ENCODE data around the gene VN1R5. TPM values are rescaled to one million over a fixed set of nuclear protein-coding genes. Genes with fewer than 3 reads are reported as not detected.

The VN1R5 gene
- total RNA-seq, 1 donor from 2014 or later, result not detected

DNA sequence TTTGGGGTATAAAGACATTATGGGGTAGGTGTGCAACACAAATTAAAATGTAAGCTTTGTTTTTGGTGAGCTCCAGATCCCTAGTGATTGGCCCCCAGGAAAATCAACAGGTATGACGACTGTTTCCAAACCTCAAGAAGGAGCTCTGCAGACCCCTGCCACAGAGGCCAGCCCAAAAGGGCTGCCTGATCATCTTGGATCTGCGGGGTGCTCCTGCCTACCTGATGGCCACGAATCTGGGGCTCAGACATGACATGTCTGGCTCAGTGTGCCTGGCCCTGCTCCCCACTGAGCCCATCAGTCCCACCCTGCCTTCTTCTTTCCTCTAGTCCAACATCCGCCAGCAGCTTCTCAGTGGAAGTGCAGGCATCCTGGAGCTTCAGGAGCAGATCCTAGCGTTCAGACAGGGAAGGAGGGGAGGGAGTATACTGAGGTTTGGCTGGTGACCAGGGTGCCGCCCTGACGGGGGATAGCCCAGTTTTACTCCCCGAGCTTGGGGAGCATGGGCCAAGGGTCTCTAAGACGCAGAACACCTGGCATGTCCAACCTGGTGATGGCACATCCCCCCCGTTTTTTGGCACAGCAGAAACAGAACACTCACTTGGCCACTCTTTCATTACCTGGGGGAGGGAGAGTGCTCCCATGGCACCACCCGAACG, 44.0 kb downstream of the VN1R5 start:
- no peak for DNase-seq
- Mint-ChIP-seq H3K9me3 (ENCODE audit: unreplicated experiment) (peaks cover 11% of the 10 kb centered on the region), H3K36me3 (ENCODE audit: unreplicated experiment) (peaks cover 30% of the 10 kb centered on the region), H3K27ac (ENCODE audit: unreplicated experiment) (no peak overlapping the region), H3K4me1 (ENCODE audit: low read depth, unreplicated experiment) (peaks cover 9% of the 10 kb centered on the region), H3K4me3 (ENCODE audit: unreplicated experiment) (no peak overlapping the region), H3K27me3 (ENCODE audit: unreplicated experiment) (peaks cover 3% of the 10 kb centered on the region)
- TF ChIP-seq, protein P1, sequence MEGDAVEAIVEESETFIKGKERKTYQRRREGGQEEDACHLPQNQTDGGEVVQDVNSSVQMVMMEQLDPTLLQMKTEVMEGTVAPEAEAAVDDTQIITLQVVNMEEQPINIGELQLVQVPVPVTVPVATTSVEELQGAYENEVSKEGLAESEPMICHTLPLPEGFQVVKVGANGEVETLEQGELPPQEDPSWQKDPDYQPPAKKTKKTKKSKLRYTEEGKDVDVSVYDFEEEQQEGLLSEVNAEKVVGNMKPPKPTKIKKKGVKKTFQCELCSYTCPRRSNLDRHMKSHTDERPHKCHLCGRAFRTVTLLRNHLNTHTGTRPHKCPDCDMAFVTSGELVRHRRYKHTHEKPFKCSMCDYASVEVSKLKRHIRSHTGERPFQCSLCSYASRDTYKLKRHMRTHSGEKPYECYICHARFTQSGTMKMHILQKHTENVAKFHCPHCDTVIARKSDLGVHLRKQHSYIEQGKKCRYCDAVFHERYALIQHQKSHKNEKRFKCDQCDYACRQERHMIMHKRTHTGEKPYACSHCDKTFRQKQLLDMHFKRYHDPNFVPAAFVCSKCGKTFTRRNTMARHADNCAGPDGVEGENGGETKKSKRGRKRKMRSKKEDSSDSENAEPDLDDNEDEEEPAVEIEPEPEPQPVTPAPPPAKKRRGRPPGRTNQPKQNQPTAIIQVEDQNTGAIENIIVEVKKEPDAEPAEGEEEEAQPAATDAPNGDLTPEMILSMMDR (IDR thresholded peaks at IDR 0.05; ENCODE audit: partially characterized antibody, unreplicated experiment), result no peak

- H3K27ac Mint-ChIP-seq (ENCODE audit: unreplicated experiment), result no peak overlapping the region
- H3K9me3 Mint-ChIP-seq (ENCODE audit: unreplicated experiment), result peaks cover 9% of the 10 kb centered on the region
- H3K4me3 Mint-ChIP-seq (ENCODE audit: unreplicated experiment), result no peak overlapping the region
Observed at GRCh38 chr1:247300491-247301175, 44.8 kb downstream of the VN1R5 start.

DNA sequence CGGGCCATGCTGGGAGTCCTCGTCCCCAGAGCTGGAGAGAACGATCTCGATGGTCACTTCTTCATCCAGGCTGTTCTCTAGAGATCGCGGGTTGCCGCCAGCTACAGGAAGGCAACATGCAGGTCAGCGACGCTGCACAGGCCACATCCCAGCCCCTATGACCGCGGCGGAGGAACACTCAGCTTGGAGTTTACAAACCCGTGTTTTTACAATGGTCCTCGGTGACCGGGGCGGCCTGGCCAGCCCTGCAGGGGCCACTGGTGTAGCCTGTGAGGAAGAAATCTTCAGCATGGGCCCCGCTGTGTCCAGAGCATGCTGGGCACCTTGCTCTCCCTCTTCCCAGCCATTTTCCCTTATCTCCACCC, 45.3 kb downstream of the VN1R5 start:
- TF ChIP-seq, protein P1 (IDR thresholded peaks at IDR 0.05; ENCODE audit: partially characterized antibody, unreplicated experiment), result no peak
- Mint-ChIP-seq H3K27me3 (ENCODE audit: unreplicated experiment) (peaks cover 3% of the 10 kb centered on the region), H3K9me3 (ENCODE audit: unreplicated experiment) (peaks cover 9% of the 10 kb centered on the region), H3K27ac (ENCODE audit: unreplicated experiment) (no peak overlapping the region), H3K4me3 (ENCODE audit: unreplicated experiment) (no peak overlapping the region), H3K36me3 (ENCODE audit: unreplicated experiment) (peaks cover 30% of the 10 kb centered on the region), H3K4me1 (ENCODE audit: low read depth, unreplicated experiment) (peaks cover 9% of the 10 kb centered on the region)
- no peak for DNase-seq

More at GRCh38 chr1:247300491-247301175, 44.8 kb downstream of the VN1R5 start:
- peaks cover 3% of the 10 kb centered on the region for H3K27me3 Mint-ChIP-seq (ENCODE audit: unreplicated experiment)
- DNase-seq, result no peak
- H3K4me1 Mint-ChIP-seq (ENCODE audit: low read depth, unreplicated experiment), result peaks cover 9% of the 10 kb centered on the region
- TF ChIP-seq, protein P1 (IDR thresholded peaks at IDR 0.05; ENCODE audit: partially characterized antibody, unreplicated experiment), result no peak
- H3K36me3 Mint-ChIP-seq (ENCODE audit: unreplicated experiment), result peaks cover 30% of the 10 kb centered on the region

GRCh38 chr1:247303216-247303615, 47.3 kb downstream of the VN1R5 start:
- DNase-seq, result no peak
- Mint-ChIP-seq H3K27me3 (ENCODE audit: unreplicated experiment) (peaks cover 3% of the 10 kb centered on the region), H3K36me3 (ENCODE audit: unreplicated experiment) (peaks cover 30% of the 10 kb centered on the region), H3K27ac (ENCODE audit: unreplicated experiment) (no peak overlapping the region), H3K4me1 (ENCODE audit: low read depth, unreplicated experiment) (peaks cover 9% of the 10 kb centered on the region), H3K4me3 (ENCODE audit: unreplicated experiment) (no peak overlapping the region), H3K9me3 (ENCODE audit: unreplicated experiment) (peaks cover 9% of the 10 kb centered on the region)
- TF ChIP-seq, protein P1 (IDR thresholded peaks at IDR 0.05; ENCODE audit: partially characterized antibody, unreplicated experiment), result no peak

GRCh38 chr1:247304031-247304430, 48.2 kb downstream of the VN1R5 start:
- TF ChIP-seq, protein P1 (IDR thresholded peaks at IDR 0.05; ENCODE audit: partially characterized antibody, unreplicated experiment), result no peak
- Mint-ChIP-seq H3K27me3 (ENCODE audit: unreplicated experiment) (peaks cover 3% of the 10 kb centered on the region), H3K4me1 (ENCODE audit: low read depth, unreplicated experiment) (peaks cover 4% of the 10 kb centered on the region), H3K4me3 (ENCODE audit: unreplicated experiment) (no peak overlapping the region), H3K36me3 (ENCODE audit: unreplicated experiment) (peaks cover 27% of the 10 kb centered on the region), H3K9me3 (ENCODE audit: unreplicated experiment) (peaks cover 7% of the 10 kb centered on the region), H3K27ac (ENCODE audit: unreplicated experiment) (no peak overlapping the region)
- DNase-seq, result no peak

All from glutamatergic neuron (in vitro differentiated cells).